B cell (primary cell): ENCODE results near the gene NUDT4.

ENCODE experiments used
- EZH2 ChIP-seq: IDR thresholded peaks from 2 replicates; pipeline ENCODE4 v1.6.1; 2012; ENCODE audit warnings: borderline replicate concordance, low read depth, mild to moderate bottlenecking, moderate library complexity, low read length; ENCODE audit not compliant: insufficient read depth, poor library complexity, severe bottlenecking
- TF ChIP-seq, protein P1 (sequence below): fragments of 200-600 bp; IDR thresholded peaks from one replicate; pipeline ENCODE4 v1.8.0; 2022; ENCODE audit warnings: antibody characterized with exemption, mild to moderate bottlenecking

DNA sequence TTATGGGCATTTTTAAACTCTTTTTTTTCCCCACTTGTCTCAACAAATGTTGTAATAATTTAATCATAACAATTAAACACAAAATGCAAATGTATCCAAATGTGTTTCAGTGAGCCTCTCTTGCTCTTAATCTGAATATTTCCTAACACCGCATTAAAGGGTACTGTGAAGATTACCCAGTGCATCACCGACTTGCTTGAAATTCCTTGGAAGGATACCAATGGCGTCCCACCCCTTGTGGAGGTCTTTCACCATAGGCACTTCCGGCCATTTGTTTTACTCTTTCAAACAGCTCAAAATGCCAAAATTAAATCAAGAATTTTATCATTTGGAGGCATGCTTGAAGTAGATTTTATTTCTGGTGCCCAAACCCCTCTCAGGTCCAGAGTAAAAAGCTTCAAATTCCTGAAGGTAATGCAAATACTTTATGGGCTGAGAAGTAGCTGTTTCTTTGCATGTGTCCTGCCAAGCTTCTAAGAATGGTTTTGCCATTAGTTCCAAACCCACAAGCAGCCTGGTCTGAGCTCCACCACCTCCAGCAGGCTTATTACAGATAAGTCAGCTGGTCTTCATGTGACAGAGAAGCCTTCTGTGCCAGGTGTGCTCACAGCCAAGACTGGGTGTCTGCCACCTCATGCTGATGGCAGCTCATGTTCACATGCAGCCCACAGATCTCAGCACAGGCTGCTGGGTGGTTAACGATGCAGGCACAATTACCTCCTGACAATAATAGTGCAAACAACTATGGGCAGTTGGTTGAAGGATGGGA is 16.4 kb upstream of the NUDT4 start:
- TF ChIP-seq, protein P1, sequence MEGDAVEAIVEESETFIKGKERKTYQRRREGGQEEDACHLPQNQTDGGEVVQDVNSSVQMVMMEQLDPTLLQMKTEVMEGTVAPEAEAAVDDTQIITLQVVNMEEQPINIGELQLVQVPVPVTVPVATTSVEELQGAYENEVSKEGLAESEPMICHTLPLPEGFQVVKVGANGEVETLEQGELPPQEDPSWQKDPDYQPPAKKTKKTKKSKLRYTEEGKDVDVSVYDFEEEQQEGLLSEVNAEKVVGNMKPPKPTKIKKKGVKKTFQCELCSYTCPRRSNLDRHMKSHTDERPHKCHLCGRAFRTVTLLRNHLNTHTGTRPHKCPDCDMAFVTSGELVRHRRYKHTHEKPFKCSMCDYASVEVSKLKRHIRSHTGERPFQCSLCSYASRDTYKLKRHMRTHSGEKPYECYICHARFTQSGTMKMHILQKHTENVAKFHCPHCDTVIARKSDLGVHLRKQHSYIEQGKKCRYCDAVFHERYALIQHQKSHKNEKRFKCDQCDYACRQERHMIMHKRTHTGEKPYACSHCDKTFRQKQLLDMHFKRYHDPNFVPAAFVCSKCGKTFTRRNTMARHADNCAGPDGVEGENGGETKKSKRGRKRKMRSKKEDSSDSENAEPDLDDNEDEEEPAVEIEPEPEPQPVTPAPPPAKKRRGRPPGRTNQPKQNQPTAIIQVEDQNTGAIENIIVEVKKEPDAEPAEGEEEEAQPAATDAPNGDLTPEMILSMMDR = no peak
- TF ChIP-seq EZH2 = no peak
